A549 (cell line): Measurements from ENCODE around the gene TRPM5.

ENCODE experiments used
- CHD4 ChIP-seq: fragments of 200-600 bp; sonication (generic); IDR thresholded peaks from 2 replicates; pipeline ENCODE4 v1.6.1; 2016; ENCODE audit warnings: antibody characterized with exemption, mild to moderate bottlenecking, borderline replicate concordance
- EP300 ChIP-seq, 2 experiments: fragments of >200 bp; sonication (Bioruptor Twin); formaldehyde crosslinking; IDR thresholded peaks; 2 replicates in 1 of 2; 3 replicates in 1 of 2; pipeline ENCODE4 v1.6.1; 2016 to 2017
- MAX ChIP-seq: IDR thresholded peaks from 2 replicates; pipeline ENCODE4 v1.6.1; 2012
- POLR2A ChIP-seq: IDR thresholded peaks from 2 replicates; pipeline ENCODE4 v1.6.1; 2012; ENCODE audit warnings: mild to moderate bottlenecking, low read length
- POLR2AphosphoS2 ChIP-seq: conservative IDR thresholded peaks from 2 replicates; pipeline ENCODE4 v1.6.1; 2012; ENCODE audit warnings: low read length, improper control_type of control experiment, inconsistent platforms
- RCOR1 ChIP-seq: fragments of 150-350 bp; IDR thresholded peaks from 2 replicates; pipeline ENCODE4 v1.6.1; 2014; ENCODE audit warnings: antibody characterized with exemption, low read length, low read depth
- TF ChIP-seq, protein P1 (sequence below): fragments of >200 bp; sonication (Bioruptor Twin); formaldehyde crosslinking; IDR thresholded peaks from 3 replicates; pipeline ENCODE4 v1.5.1; 2016

DNA sequence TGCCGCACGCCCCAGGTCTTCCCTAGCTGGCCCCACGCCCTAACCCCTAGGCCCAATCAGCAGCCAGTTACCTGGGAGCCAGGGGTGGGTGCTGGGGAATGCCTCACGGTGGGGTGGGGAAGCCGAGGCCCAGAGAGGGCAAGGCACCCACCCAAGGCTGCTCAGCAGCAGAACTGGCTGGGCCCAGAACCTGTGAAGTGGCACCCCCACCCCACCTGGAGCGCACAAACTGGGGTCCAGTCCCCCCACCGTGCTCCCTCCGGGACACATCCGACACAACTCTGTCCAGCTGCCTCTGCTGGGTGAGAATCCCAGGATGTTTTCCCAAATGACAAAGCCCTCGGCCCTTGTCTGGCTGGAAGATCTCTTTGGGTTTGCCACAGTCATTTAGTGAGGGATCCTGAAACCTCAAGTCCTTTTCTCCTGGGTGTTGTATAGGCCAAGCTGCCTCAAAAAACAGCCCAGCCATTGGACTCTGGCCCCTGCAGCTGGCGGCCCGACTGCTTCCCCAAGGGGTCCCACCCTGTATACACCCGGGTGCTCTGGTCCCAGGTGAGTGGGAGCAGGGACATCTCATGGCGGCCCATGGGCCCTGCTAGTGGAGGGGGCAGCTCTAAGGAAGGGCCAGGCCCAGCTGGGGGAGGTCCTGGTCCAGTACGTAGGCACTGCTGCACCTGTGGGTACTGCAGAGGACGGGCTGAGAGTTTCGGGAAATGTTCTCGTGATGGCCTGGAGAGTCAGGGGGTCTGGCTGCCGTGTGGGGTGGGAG, 22.9 kb downstream of the TRPM5 start:
- TF ChIP-seq, protein P1, sequence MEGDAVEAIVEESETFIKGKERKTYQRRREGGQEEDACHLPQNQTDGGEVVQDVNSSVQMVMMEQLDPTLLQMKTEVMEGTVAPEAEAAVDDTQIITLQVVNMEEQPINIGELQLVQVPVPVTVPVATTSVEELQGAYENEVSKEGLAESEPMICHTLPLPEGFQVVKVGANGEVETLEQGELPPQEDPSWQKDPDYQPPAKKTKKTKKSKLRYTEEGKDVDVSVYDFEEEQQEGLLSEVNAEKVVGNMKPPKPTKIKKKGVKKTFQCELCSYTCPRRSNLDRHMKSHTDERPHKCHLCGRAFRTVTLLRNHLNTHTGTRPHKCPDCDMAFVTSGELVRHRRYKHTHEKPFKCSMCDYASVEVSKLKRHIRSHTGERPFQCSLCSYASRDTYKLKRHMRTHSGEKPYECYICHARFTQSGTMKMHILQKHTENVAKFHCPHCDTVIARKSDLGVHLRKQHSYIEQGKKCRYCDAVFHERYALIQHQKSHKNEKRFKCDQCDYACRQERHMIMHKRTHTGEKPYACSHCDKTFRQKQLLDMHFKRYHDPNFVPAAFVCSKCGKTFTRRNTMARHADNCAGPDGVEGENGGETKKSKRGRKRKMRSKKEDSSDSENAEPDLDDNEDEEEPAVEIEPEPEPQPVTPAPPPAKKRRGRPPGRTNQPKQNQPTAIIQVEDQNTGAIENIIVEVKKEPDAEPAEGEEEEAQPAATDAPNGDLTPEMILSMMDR, result no peak
- no peak for TF ChIP-seq CHD4
- no peak for TF ChIP-seq POLR2AphosphoS2
- TF ChIP-seq POLR2A, result no peak
- no peak for TF ChIP-seq RCOR1
- TF ChIP-seq MAX, result no peak
- TF ChIP-seq EP300 (IDR thresholded peaks at IDR 0.05), result no peak
